SKM-1 treated with dmso at 0.1 percent for 144 hours (cell line): ENCODE measurements around the gene AMMECR1L.
"Not testable (repeated sequence)": the region's sequence is repeated elsewhere in the genome, so short reads cannot be mapped to it uniquely, and the experiment has no call there.

Experiments used
- DNase-seq: peaks from one replicate; lab custom pipeline; 2025; ENCODE audit not compliant: unreplicated experiment; lab: John Stamatoyannopoulos, UW

AMMECR1L gene

GRCh38 chr2:127885780-127886592 is at the start of gene AMMECR1L:
AMMECR1L (minus strand) TSS chr2:127885956; CDS start chr2:127874234, 11,722 bp downstream.
- DNase-seq = peak; percentile 12

GRCh38 chr2:127935337-127935736 is 49.6 kb upstream of the AMMECR1L start:
- no peak for DNase-seq

- DNase-seq = no peak
Measured at GRCh38 chr2:127932199-127932876, 46.6 kb upstream of the AMMECR1L start.

- DNase-seq = no peak
Measured at GRCh38 chr2:127929449-127929848, 43.7 kb upstream of the AMMECR1L start.

GRCh38 chr2:127927384-127927783 is 41.6 kb upstream of the AMMECR1L start:
- DNase-seq = no peak

- DNase-seq = no peak
Measured at GRCh38 chr2:127917916-127918315, 32.2 kb upstream of the AMMECR1L start.

GRCh38 chr2:127913808-127914457 is 28.2 kb upstream of the AMMECR1L start:
- DNase-seq = no peak

GRCh38 chr2:127911737-127912136 is 26.0 kb upstream of the AMMECR1L start:
- no peak for DNase-seq

GRCh38 chr2:127910415-127910814 is 24.7 kb upstream of the AMMECR1L start:
- DNase-seq = no peak

GRCh38 chr2:127909019-127909418 is 23.3 kb upstream of the AMMECR1L start:
- no peak for DNase-seq

GRCh38 chr2:127907733-127908400 is 22.1 kb upstream of the AMMECR1L start:
- not testable (repeated sequence) for DNase-seq

GRCh38 chr2:127906206-127906926 is 20.6 kb upstream of the AMMECR1L start:
- no peak for DNase-seq

GRCh38 chr2:127901339-127902056 is 15.7 kb upstream of the AMMECR1L start:
- DNase-seq = no peak

GRCh38 chr2:127897531-127898211 is 11.9 kb upstream of the AMMECR1L start:
- no peak for DNase-seq

GRCh38 chr2:127893494-127893893 is 7.7 kb upstream of the AMMECR1L start:
- DNase-seq = no peak

GRCh38 chr2:127893033-127893432 is 7.3 kb upstream of the AMMECR1L start:
- no peak for DNase-seq

GRCh38 chr2:127891811-127892210 is 6.1 kb upstream of the AMMECR1L start:
- DNase-seq = no peak

GRCh38 chr2:127890756-127891155 is 5.0 kb upstream of the AMMECR1L start:
- not testable (repeated sequence) for DNase-seq

- no peak for DNase-seq
Measured at GRCh38 chr2:127888772-127889171, 3.0 kb upstream of the AMMECR1L start.
